HEK293 (cell line): Measurements from ENCODE around the gene SOX13.
A peak's percentile ranks its signal among the peaks of the same experiment; 100 is the strongest.

Source experiments
- CTCF ChIA-PET: fragments of 350-600 bp; formaldehyde crosslinking; extraction: SDS; loops from one replicate; lab custom pipeline; 2021; ENCODE audit warnings: antibody characterized with exemption; lab: Yijun Ruan, JAX
- POLR2A ChIA-PET: fragments of 300-600 bp; formaldehyde crosslinking; extraction: SDS; loops from one replicate; lab custom pipeline; 2020; ENCODE audit warnings: antibody characterized with exemption, inconsistent platforms; lab: Yijun Ruan, JAX
- H3K27ac ChIP-seq: fragments of 200-500 bp; sonication (Bioruptor generic); 2 replicates; pipeline ENCODE4 v1.5.1; 2014; ENCODE audit warnings: low read depth, low read length, control low read depth, inconsistent platforms; ENCODE audit errors: extremely low read depth
- H3K36me3 ChIP-seq, 2 experiments: fragments of 200-500 bp in 1 of 2; sonication (Bioruptor generic) in 1 of 2; 1 replicate in 1 of 2; 2 replicates in 1 of 2; pipeline ENCODE4 v1.5.1; 2014 to 2017; ENCODE audit warnings: inconsistent platforms in 2 of 2, low read length in 2 of 2; ENCODE audit not compliant: control insufficient read depth in 2 of 2, insufficient read depth in 1 of 2
- H3K4me1 ChIP-seq: fragments of 200-500 bp; sonication (Bioruptor generic); 2 replicates; pipeline ENCODE4 v1.5.1; 2014; ENCODE audit warnings: mild to moderate bottlenecking, low read length, inconsistent platforms; ENCODE audit not compliant: control insufficient read depth, insufficient read depth
- H3K4me3 ChIP-seq: 2 replicates; pipeline ENCODE4 v1.5.1; 2011; ENCODE audit warnings: low read depth, mild to moderate bottlenecking, control low read depth, low read length, moderate library complexity
- H3K9me3 ChIP-seq: fragments of 200-500 bp; sonication (Bioruptor generic); 2 replicates; pipeline ENCODE4 v1.5.1; 2014; ENCODE audit warnings: low read depth, low read length, inconsistent platforms; ENCODE audit not compliant: control insufficient read depth, insufficient read depth
- PRDM1 ChIP-seq: fragments of 450-650 bp; formaldehyde crosslinking; IDR thresholded peaks from 2 replicates; pipeline ENCODE4; 2016; ENCODE audit warnings: missing biosample characterization, missing genetic modification characterization
- SCRT1 ChIP-seq: fragments of 450-650 bp; formaldehyde crosslinking; IDR thresholded peaks from 2 replicates; pipeline ENCODE4 v1.5.1; 2016; ENCODE audit warnings: missing biosample characterization, missing genetic modification characterization, borderline replicate concordance
- SCRT2 ChIP-seq: fragments of 450-650 bp; formaldehyde crosslinking; IDR thresholded peaks from 2 replicates; pipeline ENCODE4 v1.5.1; 2016; ENCODE audit warnings: missing biosample characterization, missing genetic modification characterization
- YY1 ChIP-seq: fragments of 450-650 bp; formaldehyde crosslinking; IDR thresholded peaks from 2 replicates; pipeline ENCODE4 v1.5.1; 2018; ENCODE audit warnings: missing biosample characterization, missing genetic modification characterization
- ZBTB20 ChIP-seq: fragments of 450-650 bp; formaldehyde crosslinking; IDR thresholded peaks from 2 replicates; pipeline ENCODE4 v1.5.1; 2016; ENCODE audit warnings: missing biosample characterization, missing genetic modification characterization
- ZBTB26 ChIP-seq: fragments of 450-650 bp; formaldehyde crosslinking; optimal IDR thresholded peaks from 2 replicates; pipeline ENCODE3; 2016; ENCODE audit warnings: missing biosample characterization, mild to moderate bottlenecking, missing genetic modification characterization
- ZBTB8A ChIP-seq: fragments of 450-650 bp; formaldehyde crosslinking; IDR thresholded peaks from 2 replicates; pipeline ENCODE4 v1.5.1; 2016; ENCODE audit warnings: missing biosample characterization, missing genetic modification characterization
- ZIC2 ChIP-seq: fragments of 450-650 bp; formaldehyde crosslinking; IDR thresholded peaks from 2 replicates; pipeline ENCODE4 v1.5.1; 2016; ENCODE audit warnings: missing biosample characterization, missing genetic modification characterization
- ZNF114 ChIP-seq: fragments of 450-650 bp; formaldehyde crosslinking; IDR thresholded peaks from 2 replicates; pipeline ENCODE4 v1.5.0; 2017; ENCODE audit warnings: missing biosample characterization, missing genetic modification characterization
- ZNF157 ChIP-seq: fragments of 450-650 bp; formaldehyde crosslinking; IDR thresholded peaks from 2 replicates; pipeline ENCODE4 v1.5.1; 2016; ENCODE audit warnings: missing biosample characterization, missing genetic modification characterization
- ZNF223 ChIP-seq: fragments of 450-650 bp; formaldehyde crosslinking; IDR thresholded peaks from 2 replicates; pipeline ENCODE4 v1.5.1; 2016; ENCODE audit warnings: missing biosample characterization, missing genetic modification characterization
- ZNF280C ChIP-seq: fragments of 450-650 bp; formaldehyde crosslinking; IDR thresholded peaks from 2 replicates; pipeline ENCODE4 v1.5.1; 2016; ENCODE audit warnings: missing biosample characterization, missing genetic modification characterization
- ZNF350 ChIP-seq: fragments of 450-650 bp; formaldehyde crosslinking; IDR thresholded peaks from 2 replicates; pipeline ENCODE4 v1.5.0; 2017; ENCODE audit warnings: missing biosample characterization, mild to moderate bottlenecking, missing genetic modification characterization
- ZNF366 ChIP-seq: fragments of 450-650 bp; formaldehyde crosslinking; conservative IDR thresholded peaks from 2 replicates; pipeline ENCODE4 v1.5.1; 2016; ENCODE audit warnings: missing biosample characterization, missing genetic modification characterization
- ZNF37A ChIP-seq: fragments of 450-650 bp; IDR thresholded peaks from 2 replicates; pipeline ENCODE4 v1.5.1; 2018; ENCODE audit warnings: missing biosample characterization, missing genetic modification characterization
- ZNF548 ChIP-seq: fragments of 450-650 bp; formaldehyde crosslinking; IDR thresholded peaks from 2 replicates; pipeline ENCODE4 v1.5.1; 2016; ENCODE audit warnings: missing biosample characterization, missing genetic modification characterization
- ZNF777 ChIP-seq: fragments of 450-650 bp; formaldehyde crosslinking; IDR thresholded peaks from 2 replicates; pipeline ENCODE4 v1.5.1; 2017; ENCODE audit warnings: missing biosample characterization, missing genetic modification characterization, borderline replicate concordance
- ZNF830 ChIP-seq: fragments of 450-650 bp; IDR thresholded peaks from 2 replicates; pipeline ENCODE4 v1.5.0; 2018; ENCODE audit warnings: missing biosample characterization, missing genetic modification characterization, low read depth, mild to moderate bottlenecking, moderate library complexity
- ZNF843 ChIP-seq: fragments of 450-650 bp; formaldehyde crosslinking; IDR thresholded peaks from 2 replicates; pipeline ENCODE4 v1.5.1; 2016; ENCODE audit warnings: missing biosample characterization, missing genetic modification characterization
- ZXDB ChIP-seq: fragments of 450-650 bp; formaldehyde crosslinking; IDR thresholded peaks from 2 replicates; pipeline ENCODE4 v1.5.1; 2016; ENCODE audit warnings: missing biosample characterization, missing genetic modification characterization
- TF ChIP-seq, protein P1 (sequence below): fragments of 450-650 bp; IDR thresholded peaks from 2 replicates; pipeline ENCODE4 v1.5.1; 2018; ENCODE audit warnings: missing biosample characterization, missing genetic modification characterization
- TF ChIP-seq, protein P2 (sequence below): fragments of 450-650 bp; formaldehyde crosslinking; IDR thresholded peaks from 2 replicates; pipeline ENCODE4 v1.5.1; 2017; ENCODE audit warnings: missing biosample characterization, missing genetic modification characterization
- TF ChIP-seq, protein P3 (sequence below): fragments of 450-650 bp; IDR thresholded peaks from 2 replicates; pipeline ENCODE4 v1.5.1; 2018; ENCODE audit warnings: missing biosample characterization, mild to moderate bottlenecking, missing genetic modification characterization
- TF ChIP-seq, protein P4 (sequence below): fragments of 450-650 bp; formaldehyde crosslinking; IDR thresholded peaks from 2 replicates; pipeline ENCODE4 v1.5.1; 2016; ENCODE audit warnings: missing biosample characterization, missing genetic modification characterization

SOX13 gene

GRCh38 chr1:204075139-204075521, 2.2 kb downstream of the SOX13 start (continued):
- TF ChIP-seq ZBTB26 (tag by site-specific recombination) (no peak), ZNF843 (tag by site-specific recombination) (no peak), ZNF830 (no peak), ZNF777 (tag by site-specific recombination) (no peak), ZNF157 (tag by site-specific recombination) (no peak), ZNF280C (tag by site-specific recombination) (no peak), ZNF37A (tag by site-specific recombination) (no peak), ZBTB8A (tag by site-specific recombination) (no peak), ZNF114 (tag by site-specific recombination) (no peak)
- TF ChIP-seq, all 188 proteins: peak for 0

- CTCF ChIA-PET, result interaction anchor here (0.6 kb wide), 1 partner anchor 107 kb away, joined by 4 read pairs; no protein-coding TSS in a partner anchor
- Histone ChIP-seq H3K4me1 (peaks cover 20% of the 10 kb centered on the region), H3K9me3 (no peaks in the 10 kb centered on the region), H3K27ac (no peak overlapping the region), H3K4me3 (no peak overlapping the region), H3K36me3 (no peaks in the 10 kb centered on the region)
- TF ChIP-seq, protein P1, sequence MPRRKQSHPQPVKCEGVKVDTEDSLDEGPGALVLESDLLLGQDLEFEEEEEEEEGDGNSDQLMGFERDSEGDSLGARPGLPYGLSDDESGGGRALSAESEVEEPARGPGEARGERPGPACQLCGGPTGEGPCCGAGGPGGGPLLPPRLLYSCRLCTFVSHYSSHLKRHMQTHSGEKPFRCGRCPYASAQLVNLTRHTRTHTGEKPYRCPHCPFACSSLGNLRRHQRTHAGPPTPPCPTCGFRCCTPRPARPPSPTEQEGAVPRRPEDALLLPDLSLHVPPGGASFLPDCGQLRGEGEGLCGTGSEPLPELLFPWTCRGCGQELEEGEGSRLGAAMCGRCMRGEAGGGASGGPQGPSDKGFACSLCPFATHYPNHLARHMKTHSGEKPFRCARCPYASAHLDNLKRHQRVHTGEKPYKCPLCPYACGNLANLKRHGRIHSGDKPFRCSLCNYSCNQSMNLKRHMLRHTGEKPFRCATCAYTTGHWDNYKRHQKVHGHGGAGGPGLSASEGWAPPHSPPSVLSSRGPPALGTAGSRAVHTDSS (tag by site-specific recombination), result no peak
- TF ChIP-seq, protein P2, sequence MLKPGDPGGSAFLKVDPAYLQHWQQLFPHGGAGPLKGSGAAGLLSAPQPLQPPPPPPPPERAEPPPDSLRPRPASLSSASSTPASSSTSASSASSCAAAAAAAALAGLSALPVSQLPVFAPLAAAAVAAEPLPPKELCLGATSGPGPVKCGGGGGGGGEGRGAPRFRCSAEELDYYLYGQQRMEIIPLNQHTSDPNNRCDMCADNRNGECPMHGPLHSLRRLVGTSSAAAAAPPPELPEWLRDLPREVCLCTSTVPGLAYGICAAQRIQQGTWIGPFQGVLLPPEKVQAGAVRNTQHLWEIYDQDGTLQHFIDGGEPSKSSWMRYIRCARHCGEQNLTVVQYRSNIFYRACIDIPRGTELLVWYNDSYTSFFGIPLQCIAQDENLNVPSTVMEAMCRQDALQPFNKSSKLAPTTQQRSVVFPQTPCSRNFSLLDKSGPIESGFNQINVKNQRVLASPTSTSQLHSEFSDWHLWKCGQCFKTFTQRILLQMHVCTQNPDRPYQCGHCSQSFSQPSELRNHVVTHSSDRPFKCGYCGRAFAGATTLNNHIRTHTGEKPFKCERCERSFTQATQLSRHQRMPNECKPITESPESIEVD (tag by site-specific recombination), result no peak
- TF ChIP-seq YY1 (tag by site-specific recombination) (no peak), PRDM1 (tag by site-specific recombination) (peak; percentile 59; the same call in 1 of the 2 replicates), ZBTB20 (tag by site-specific recombination) (peak; percentile 44; the same call in 1 of the 2 replicates), ZNF366 (tag by site-specific recombination) (peak; percentile 57; the same call in 1 of the 2 replicates), ZNF223 (no peak), SCRT1 (no peak), ZNF777 (tag by site-specific recombination) (no peak), ZNF548 (tag by site-specific recombination) (no peak), ZIC2 (tag by site-specific recombination) (peak; percentile 45; the same call in 1 of the 2 replicates), SCRT2 (tag by site-specific recombination) (no peak), ZNF350 (no peak), ZXDB (tag by site-specific recombination) (no peak)
- TF ChIP-seq, protein P3, sequence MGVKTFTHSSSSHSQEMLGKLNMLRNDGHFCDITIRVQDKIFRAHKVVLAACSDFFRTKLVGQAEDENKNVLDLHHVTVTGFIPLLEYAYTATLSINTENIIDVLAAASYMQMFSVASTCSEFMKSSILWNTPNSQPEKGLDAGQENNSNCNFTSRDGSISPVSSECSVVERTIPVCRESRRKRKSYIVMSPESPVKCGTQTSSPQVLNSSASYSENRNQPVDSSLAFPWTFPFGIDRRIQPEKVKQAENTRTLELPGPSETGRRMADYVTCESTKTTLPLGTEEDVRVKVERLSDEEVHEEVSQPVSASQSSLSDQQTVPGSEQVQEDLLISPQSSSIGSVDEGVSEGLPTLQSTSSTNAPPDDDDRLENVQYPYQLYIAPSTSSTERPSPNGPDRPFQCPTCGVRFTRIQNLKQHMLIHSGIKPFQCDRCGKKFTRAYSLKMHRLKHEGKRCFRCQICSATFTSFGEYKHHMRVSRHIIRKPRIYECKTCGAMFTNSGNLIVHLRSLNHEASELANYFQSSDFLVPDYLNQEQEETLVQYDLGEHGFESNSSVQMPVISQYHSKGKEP (tag by site-specific recombination), result no peak
- TF ChIP-seq, protein P4, sequence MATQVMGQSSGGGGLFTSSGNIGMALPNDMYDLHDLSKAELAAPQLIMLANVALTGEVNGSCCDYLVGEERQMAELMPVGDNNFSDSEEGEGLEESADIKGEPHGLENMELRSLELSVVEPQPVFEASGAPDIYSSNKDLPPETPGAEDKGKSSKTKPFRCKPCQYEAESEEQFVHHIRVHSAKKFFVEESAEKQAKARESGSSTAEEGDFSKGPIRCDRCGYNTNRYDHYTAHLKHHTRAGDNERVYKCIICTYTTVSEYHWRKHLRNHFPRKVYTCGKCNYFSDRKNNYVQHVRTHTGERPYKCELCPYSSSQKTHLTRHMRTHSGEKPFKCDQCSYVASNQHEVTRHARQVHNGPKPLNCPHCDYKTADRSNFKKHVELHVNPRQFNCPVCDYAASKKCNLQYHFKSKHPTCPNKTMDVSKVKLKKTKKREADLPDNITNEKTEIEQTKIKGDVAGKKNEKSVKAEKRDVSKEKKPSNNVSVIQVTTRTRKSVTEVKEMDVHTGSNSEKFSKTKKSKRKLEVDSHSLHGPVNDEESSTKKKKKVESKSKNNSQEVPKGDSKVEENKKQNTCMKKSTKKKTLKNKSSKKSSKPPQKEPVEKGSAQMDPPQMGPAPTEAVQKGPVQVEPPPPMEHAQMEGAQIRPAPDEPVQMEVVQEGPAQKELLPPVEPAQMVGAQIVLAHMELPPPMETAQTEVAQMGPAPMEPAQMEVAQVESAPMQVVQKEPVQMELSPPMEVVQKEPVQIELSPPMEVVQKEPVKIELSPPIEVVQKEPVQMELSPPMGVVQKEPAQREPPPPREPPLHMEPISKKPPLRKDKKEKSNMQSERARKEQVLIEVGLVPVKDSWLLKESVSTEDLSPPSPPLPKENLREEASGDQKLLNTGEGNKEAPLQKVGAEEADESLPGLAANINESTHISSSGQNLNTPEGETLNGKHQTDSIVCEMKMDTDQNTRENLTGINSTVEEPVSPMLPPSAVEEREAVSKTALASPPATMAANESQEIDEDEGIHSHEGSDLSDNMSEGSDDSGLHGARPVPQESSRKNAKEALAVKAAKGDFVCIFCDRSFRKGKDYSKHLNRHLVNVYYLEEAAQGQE (tag by site-specific recombination), result no peak
- POLR2A ChIA-PET, result no interaction called here
Observed at GRCh38 chr1:204075890-204076846, 3.3 kb downstream of the SOX13 start.
